T-helper 22 cell (primary cell): ENCODE data around the gene GSTT2B.
"Not testable (repeated sequence)": the region's sequence is repeated elsewhere in the genome, so short reads cannot be mapped to it uniquely, and the experiment has no call there.

Experiments
- DNase-seq: peaks from one replicate; pipeline ENCODE4 v3.0.0-alpha.2; 2020; ENCODE audit warnings: low read depth

The GSTT2B gene, protein sequence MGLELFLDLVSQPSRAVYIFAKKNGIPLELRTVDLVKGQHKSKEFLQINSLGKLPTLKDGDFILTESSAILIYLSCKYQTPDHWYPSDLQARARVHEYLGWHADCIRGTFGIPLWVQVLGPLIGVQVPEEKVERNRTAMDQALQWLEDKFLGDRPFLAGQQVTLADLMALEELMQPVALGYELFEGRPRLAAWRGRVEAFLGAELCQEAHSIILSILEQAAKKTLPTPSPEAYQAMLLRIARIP

DNA sequence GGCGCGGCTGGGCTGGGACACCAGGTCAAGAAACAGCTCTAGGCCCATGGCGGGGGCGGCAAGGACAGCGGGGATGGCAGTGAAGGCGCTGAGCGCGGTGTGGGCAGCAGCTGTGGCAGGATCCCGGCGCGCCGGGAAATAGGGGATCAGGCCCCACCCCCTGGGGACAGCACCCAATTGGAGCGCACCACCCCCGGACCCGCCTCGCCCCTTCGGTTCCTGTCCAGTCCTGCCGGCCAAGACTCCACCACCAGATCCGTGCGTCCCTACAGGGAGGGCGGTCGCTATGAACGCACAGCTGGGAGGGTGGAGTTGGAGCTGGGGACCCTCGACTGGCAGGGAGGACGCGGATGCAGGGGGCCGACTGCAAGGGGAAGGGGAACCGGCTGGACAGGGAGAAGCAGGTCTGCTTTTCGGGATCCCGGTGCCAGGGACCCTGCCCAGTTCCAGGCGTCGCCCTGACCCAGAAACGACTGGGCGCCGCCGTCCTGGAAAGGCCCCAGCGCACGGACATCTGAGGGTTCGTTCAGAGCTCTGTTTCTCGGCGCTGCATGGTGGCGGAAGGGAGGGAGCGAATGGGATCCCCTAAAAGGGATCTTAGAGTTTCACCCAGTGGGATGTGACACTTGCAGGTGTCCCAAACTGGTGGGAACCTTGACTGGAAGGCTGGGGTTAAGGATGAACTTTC, at the start of gene GSTT2B:
Gene GSTT2B (minus strand): TSS at position 112 of the 688 bp plus-strand sequence. CDS start 64 bp downstream, at position 48.
- not testable (repeated sequence) for DNase-seq

DNA sequence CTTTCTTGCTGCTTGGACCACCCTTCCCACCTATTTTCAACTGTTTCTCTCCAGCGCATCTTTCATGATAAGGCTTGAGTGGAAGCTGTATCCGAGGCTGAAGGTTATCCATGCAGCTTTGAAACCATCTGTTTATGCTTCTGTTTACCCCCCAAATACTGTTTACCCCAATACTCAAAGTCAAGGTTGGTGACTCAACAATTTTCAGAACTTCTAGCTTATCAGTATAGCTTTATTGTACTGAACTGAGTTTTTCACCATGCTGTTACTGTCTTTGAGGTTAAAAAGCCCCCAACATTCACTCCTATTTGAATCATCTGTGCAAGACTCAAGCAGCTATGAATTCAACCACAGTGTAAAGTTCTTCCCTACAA, 49.0 kb upstream of the GSTT2B start:
- DNase-seq, result no peak

DNA sequence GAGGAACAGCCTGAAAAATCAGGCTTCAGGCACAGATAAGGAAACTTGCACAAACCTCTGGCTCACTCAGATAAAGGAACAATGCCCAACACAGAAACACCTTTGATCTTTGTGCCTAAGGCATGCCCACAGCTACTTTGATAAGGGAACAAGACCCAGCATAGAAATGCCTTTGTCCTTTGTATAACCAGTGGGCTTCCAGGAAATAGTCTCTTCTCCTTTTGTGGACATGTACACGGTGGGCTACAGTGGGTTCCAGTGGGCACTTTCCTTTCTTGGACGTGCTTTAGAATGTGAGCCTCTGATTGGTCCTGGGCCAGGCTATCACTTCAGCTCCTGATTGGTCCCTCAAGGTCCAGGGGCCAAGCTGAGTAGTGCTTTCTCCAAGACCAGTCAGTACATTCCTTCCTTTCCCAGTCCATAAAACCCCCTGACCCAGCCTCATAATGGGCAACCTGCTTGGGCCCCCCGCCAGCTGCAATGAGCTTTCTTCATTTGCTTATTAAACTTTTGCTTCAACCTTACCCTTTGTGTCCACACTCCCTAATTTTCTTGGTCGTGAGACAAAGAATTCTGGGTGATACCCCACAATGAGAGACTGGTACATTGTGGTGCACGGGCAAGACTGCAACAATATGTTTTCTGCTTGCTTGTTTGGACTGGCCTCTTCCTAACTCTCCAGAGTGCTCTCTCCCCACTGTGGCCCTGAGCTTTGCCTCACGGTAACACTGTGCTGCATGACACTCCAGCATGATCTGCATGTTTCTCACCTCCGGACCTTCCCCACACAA, 48.4 kb upstream of the GSTT2B start:
- DNase-seq, result no peak

DNA sequence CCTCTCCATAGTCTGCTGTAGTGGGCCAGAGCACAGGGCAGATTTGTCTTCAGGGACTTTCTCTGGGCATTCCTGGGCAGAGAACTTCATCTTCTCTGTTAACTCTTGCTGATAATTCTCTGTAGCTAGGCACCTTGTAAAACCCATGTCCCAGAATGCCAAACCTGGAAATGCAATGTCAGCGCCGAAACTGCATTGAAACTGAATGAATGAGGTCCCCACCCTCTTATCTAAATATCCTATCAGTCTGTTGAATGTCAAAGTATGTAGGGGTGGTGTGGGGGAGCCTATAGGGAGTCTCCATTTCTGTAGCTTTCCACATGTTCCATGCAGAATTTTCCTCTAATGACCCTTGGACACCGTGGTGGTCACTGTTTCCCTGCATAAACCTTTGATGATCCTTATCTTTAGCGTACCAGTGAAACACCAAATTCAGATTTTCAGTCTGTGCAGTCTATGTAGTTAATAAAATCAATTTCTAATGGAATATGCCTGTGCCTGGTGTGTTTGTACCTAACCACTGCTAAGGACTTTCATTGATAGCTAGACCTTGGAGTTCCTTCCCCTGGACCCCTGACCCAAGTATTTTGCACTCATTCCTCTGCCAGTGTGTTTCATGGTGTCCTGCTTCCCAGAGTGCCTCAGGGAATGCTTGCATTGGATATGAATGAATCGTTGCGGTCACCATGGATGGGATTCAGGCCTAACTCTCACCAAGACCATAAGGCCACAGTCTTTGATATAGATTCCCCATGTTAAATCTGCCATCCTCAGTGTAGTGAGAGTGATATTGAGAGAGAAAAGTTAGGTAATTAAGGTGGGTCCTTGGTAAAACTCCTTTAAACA, 47.6 kb upstream of the GSTT2B start:
- no peak for DNase-seq

DNA sequence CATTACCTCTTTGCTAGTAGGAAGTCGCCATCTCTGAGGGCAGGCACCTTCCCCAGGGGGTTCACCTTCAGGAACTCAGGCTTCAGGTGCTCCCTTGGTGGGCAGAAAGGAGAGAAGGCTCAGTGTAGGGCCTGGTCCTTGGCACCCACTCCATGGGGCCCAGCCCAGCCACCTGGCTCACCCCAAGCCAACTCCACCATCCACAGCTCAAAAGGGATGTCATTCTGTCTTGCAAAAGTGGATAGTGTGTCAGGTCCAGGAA, 47.0 kb upstream of the GSTT2B start:
- DNase-seq, result no peak

DNA sequence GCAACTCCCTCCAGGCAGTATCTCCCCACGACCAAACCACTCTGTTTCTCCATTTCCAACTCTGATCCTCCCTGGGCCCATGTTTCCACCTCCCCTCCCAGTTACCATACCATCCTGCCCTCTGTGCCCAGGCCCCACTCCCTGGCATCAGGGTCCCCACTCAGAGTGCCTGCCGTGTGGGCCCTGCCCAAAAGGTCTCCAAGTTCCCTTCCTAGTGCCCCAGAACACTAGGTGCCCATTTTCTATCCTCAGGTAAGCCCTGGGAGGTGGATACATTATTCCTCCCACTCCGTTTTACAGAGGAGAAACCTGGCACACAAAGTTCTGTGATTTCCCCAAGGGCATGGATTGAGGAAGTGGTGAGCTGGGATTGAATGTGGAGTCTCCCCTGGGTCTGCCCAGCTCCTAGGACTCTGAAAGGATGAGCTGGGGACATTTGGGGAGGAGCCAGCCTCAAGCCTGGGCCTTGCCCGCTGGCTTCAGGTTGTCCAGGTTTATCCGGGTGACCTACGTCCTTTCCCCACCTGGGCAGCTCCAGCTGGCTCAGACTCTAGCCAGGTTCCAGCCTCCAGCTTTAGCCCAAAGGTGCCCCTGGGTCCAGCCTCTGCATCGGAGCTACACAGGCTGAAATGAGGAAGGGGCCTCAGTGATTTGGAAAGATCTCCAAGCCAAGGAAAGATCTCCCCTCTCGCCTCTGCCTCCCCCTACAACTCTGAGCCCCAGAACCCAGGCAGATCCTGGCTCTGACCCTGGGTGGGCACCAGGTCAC, 46.4 kb upstream of the GSTT2B start:
- no peak for DNase-seq

DNA sequence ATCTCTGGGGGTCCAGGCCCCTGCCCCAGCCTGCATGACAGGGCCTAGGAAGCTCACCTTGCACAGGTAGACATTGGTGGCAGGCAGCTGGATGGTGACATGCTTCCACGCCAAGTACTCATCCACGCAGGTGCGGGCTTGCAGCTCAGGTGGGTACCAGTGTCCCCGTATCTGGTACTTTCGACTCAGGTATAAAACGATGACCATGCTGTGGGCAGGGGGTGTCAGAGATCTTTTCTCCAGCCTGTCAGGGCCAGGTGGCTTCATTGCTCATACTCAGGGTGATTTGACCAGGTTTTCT, 45.9 kb upstream of the GSTT2B start:
- no peak for DNase-seq

DNA sequence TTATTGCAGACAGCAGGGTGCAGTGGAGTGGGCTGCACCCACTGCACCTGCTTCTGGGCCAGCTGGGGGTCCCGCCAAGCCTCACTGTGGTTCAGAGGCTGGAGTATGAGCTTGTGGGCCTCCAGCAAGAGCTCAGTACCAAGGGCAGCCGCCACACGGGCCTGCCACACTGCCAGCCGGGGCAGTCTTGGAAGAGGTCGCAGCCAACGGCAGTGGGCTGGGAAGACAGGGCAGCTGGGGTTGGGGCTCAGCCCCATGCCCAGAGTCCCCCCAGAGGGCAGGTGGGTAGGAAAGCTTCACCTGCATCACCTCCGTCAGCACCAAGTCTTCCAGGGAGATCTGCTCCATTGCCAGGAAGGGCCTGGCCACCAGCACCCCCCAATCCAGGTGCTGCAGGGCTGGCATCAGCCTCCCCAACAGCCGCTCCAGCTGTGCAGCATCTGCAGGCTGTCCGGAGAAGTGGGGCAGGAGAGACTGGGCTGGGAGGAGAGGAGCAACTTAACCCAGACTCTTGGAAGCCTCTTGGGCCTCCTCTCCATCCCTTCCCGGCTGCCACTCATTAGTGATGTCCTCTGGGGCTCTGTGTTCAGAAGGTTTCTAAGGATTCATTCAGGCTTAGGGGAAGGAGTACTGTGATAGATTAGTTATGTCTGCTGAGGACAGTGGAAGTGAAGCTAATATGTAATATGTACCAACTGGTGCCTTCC, 45.4 kb upstream of the GSTT2B start:
- DNase-seq, result no peak

DNA sequence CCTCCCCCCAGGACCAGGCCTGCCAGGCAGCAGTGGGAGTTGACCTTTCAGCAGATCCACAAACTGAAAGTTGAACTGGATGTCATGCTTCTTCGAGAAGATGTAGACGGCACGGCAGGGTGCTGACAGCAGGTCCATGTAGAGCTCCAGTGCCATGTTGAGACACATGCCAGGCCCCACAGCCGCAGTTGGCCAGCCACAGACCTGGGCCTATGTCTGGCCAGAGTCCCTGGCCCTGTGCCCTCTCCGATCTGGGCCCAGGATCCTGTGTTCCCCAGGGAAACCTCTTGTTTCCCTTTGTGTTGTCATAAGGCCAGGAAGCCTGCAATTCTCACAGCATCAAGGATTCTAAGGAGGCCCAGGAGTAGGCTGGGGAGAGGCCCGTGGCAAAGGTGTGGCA, 44.2 kb upstream of the GSTT2B start, which contains the start of gene GSTT4:
Gene GSTT4 (minus strand): TSS at position 253 of the 400 bp plus-strand sequence. CDS start 97 bp downstream, at position 156.
- no peak for DNase-seq

DNA sequence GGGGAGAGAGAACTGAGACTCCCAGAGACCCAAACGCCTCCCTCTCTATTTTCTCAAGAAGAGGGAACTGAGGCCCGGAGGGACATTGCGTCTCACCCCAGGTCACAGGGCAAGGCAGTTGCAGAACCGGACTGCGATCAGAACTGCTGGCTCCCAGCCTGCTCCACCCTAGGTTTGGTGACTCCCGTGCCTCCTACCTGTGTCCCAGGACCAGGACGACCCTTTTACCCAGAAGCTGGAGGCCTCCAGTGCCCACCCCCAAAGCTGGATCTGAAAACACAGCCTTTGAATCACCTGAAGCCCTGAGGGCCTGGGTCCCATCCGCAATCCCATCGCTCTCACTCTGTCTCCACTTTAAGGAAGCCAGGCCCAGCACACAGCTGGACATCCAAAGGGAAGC, 42.9 kb upstream of the GSTT2B start:
- no peak for DNase-seq

DNA sequence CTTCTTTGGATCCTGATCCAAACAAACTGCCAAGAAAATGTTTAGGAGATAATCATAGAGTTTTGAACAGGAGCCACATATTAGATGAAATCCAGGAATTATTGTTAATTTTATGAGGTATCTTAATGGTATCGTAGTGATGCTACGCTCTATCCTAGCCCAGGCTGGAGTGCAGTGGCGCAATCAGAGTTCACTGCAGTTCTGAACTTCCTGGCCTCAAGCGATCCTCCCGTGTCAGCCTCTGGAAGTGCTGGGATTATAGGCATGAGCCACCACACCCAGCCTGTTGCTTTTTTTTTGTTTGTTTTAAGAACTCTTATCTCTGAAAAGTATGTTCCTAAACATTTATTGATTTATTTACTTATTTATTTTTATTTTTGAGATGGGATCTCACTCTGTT, 41.9 kb upstream of the GSTT2B start:
- no peak for DNase-seq

DNA sequence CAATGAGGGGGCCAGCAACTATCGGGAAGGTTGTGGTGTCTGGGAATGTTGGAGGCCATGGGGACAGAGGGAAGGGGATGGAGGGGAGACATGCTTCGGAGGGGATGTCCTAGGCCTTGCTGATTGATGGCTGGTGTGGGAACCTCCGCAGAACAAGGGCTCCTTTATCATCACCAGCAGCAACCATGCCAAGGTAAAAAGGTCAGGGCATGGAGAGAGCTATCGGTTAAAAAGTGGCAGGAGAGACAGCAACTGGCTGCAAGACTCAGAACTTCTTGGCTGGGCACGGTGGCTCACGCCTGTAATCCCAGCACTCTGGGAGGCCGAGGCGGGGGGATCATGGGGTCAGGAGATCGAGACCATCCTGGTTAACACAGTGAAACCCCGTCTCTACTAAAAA, 41.3 kb upstream of the GSTT2B start:
- DNase-seq, result no peak

DNA sequence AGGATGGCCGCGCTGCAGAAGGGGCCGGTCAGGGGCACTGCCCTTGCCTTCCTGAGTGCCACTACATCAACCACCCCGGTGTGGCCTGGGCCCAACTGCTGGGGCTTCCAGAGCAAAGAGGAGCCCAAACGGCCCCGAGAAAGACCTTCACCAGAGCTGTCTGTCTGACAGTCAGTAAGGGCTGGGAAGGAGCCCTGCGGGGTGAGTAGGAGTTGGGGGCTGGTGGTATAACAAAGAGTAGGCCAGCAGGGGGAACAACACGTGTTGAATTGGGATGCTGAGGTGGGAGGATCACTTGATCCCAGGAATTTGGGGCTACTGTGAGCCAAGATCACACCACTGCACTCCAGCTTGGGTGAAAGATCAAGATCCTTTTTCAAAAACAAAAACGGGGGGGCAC, 40.3 kb upstream of the GSTT2B start:
- DNase-seq, result no peak

DNA sequence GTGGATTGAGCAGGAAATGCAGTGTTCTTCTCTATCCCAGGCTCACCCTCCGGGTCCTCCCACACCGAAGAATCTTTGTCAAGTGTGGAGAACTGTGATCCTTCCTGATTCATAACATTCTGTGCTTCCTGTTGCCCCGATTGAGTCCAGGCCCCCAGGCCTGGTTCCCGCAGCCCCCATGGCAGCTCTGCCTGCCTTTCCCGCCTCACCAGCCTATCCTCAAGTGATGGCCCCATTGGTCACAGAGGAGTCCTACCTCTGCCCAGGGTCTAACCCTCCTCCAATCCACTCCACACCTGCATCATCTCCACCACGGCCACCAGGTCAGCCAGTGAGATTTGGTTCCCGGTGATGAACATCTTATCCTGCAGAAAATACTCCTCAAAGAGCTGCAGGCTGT, 38.8 kb upstream of the GSTT2B start:
- DNase-seq, result not testable (repeated sequence)

DNA sequence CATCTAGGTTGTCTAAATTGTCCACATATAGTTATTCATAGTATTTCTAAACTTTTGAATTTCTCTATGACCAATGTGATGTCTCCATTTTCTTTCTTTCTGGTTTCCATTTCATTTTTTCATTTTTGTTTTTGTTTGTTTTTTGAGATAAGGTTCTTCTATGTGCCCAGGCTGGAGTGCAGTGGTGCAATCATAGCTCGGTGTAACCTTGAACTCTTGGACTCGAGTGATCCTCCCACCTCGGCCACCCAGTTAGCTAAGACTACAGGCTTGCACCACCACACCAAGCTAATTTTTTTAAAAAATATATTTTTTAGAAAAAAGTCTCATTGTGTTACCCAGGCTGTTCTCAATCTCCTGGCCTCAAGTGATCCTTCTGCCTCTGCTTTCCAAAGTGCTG, 36.1 kb upstream of the GSTT2B start:
- DNase-seq, result no peak

DNA sequence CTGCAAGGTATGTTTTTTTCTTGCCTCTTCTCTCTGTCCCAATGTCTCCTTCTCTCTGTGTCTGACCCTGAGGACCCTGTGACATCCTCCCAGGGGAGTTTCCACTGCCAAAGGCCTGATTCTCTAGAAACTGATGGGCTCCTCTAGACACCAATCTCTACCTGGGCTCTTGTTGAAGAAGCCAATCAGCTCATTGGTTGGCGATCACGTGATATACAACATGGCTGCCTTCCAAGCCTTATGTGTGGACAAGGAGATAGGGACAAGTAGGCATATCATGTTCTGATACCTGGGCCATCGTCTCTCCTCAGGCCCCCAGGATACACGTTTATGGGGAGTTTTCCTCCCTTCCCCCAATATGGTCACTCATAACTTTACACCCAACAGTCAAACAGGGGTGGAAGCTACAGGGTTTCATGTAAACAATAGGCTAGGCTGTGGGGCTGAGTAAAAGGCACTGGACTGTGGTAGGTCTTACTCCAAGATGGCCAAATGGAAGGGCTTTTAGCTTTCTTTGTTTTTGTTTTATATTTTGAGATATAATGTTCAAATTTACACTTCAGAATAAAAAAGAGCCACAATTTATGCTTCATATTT, 32.7 kb upstream of the GSTT2B start:
- DNase-seq, result not testable (repeated sequence)

DNA sequence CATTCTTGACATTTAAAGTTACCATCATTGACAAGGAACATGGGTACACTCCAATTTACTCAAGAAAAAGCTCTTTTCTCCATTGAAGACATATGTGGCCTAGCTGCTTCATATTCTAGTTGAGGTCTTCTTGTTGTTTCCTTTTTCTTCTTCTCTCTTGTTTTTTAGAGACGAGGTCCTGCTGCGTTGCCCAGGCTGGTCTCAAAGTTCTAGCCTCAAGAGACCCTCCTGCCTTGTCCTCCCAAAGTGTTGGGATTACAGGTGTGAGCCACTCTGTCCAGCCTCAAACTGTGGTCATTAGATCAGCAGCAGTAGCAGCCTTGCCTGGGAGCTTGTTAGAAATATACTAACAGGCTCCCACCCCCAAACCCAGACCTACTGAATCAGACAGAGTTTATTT, 32.1 kb upstream of the GSTT2B start:
- not testable (repeated sequence) for DNase-seq

DNA sequence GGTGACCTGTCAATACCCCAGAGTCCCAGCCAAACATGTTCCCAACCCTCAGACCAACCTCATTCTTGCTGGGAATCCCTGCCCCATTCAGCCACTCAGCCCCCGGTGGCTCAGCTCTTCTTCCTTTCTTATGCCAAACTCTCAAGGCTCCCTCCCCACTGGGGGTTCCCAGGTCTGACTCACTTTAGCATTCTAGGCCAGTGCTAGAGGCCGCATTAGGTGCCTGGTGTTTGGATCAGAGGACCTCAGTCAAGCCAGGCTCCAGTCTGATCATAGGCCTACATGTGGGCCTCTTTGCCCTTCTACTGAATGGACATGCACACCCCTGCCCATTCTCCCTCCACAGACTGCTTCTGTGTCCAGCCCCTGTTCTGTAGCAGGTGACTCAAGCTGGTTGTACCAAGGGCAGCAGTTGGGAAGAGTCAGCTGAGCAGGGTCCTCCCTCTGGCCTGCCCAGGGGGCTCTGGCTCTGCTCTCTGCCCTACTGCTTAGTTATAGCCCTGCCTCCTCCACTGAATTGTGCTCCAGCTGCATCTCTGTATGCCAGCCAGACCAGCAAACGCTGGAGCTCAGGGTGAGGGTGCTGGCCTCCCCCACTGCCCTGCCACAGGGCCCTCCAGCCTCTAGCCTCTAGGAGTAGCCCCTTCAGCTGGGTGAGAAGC, 28.7 kb upstream of the GSTT2B start:
- not testable (repeated sequence) for DNase-seq

DNA sequence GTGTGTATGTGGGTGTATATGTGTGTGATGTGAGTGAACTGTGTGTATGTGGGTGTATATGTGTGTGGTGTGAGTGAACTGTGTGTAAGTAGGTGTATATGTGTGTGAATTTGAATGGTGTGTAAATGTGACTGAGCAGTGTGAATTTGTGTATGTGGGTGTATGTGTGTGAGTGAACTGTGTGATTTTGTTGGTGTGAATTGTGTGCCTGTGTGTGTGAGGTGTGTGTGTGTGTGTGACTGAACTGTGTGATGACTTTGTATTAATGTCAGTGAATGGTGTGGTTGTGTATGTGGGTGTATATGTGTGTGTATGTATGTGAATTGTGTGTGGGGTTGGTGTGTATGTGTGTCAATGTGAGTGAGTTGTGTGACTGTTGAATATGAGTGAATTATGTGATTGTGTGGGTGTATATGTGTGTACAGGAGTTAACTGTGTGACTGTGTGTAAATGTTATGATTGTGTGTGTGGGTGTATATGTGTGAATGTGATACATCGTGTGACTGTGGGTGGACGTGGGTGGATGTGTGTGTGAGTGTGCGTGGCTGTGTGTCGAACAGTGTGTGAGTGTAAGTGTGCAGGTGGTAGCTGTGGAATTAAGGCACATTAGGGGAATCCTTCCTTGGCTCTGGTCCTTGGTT, 25.7 kb upstream of the GSTT2B start:
- DNase-seq, result not testable (repeated sequence)

DNA sequence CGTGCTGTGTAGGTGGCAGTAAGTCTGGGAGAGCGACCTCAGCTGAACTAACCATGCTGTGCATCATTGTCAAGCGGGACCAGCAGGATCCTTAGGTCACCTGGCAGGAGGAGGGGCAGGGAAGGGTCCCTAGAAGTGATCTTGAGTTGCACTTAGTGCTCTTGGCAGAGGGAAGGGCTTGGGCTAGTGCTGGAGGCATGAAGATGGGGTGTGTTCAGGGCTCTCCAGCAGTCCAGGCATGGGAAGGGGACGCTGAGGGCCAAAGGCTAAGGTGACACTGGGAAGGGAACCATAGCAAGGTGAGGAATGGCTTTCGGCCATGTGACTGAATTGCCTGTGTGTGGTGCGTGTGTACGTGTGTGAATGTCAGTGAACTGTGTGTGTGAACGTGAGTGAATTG, 25.1 kb upstream of the GSTT2B start:
- not testable (repeated sequence) for DNase-seq
